ENCODE measurements around the gene FAM53B. TPM values are rescaled to one million over a fixed set of nuclear protein-coding genes. Genes with fewer than 3 reads are reported as not detected.

FAM53B gene
- polyA plus RNA-seq, 3 donors = 7.1 to 12.8 (median 9.8) TPM

GRCh38 chr10:124636271-124636995, 107.7 kb downstream of the FAM53B start:
- WGBS, 3 donors = 82 to 84% (median 84%) methylated on average over 19 of the region's 19 CpGs

GRCh38 chr10:124632566-124632965, 111.6 kb downstream of the FAM53B start:
- H3K27ac ChIP-seq (ENCODE audit: low read depth, low read length) = no peak overlapping the region
- 79 to 89% (median 80%) methylated on average over 10 of the region's 10 CpGs for WGBS, 3 donors

More at GRCh38 chr10:124636271-124636995, 107.7 kb downstream of the FAM53B start:
- H3K27ac ChIP-seq (ENCODE audit: low read depth, low read length) = no peak overlapping the region

- WGBS, 3 donors = 37 to 73% (median 70%) methylated on average over 19 of the region's 19 CpGs
Observed at GRCh38 chr10:124632064-124632531, 112.1 kb downstream of the FAM53B start.

GRCh38 chr10:124630551-124630950, 113.6 kb downstream of the FAM53B start:
- no peak overlapping the region for H3K27ac ChIP-seq (ENCODE audit: low read depth, low read length)
- WGBS, 3 donors = 92 to 99% (median 92%) methylated on average over 5 of the region's 5 CpGs

More at GRCh38 chr10:124632064-124632531, 112.1 kb downstream of the FAM53B start:
- H3K27ac ChIP-seq (ENCODE audit: low read depth, low read length) = no peak overlapping the region

- H3K27ac ChIP-seq (ENCODE audit: low read depth, low read length) = no peak overlapping the region
- WGBS, 3 donors = 70 to 88% (median 79%) methylated on average over 6 of the region's 6 CpGs
Observed at GRCh38 chr10:124629842-124630241, 114.3 kb downstream of the FAM53B start.

GRCh38 chr10:124629415-124629814, 114.8 kb downstream of the FAM53B start:
- WGBS, 3 donors = 55 to 81% (median 59%) methylated on average over 6 of the region's 6 CpGs

GRCh38 chr10:124628676-124629021, 115.5 kb downstream of the FAM53B start:
- H3K27ac ChIP-seq (ENCODE audit: low read depth, low read length) = no peak overlapping the region
- 84 to 89% (median 85%) methylated on average over 9 of the region's 9 CpGs for WGBS, 3 donors

More at GRCh38 chr10:124629415-124629814, 114.8 kb downstream of the FAM53B start:
- H3K27ac ChIP-seq (ENCODE audit: low read depth, low read length) = no peak overlapping the region

- WGBS, 3 donors = 54 to 64% (median 57%) methylated on average over 12 of the region's 12 CpGs
- no peak overlapping the region for H3K27ac ChIP-seq (ENCODE audit: low read depth, low read length)
Observed at GRCh38 chr10:124627866-124628675, 116.1 kb downstream of the FAM53B start.

GRCh38 chr10:124626759-124627380, 117.3 kb downstream of the FAM53B start:
- WGBS, 3 donors = 52 to 76% (median 68%) methylated on average over 13 of the region's 13 CpGs

GRCh38 chr10:124625831-124626238, 118.3 kb downstream of the FAM53B start:
- 81 to 87% (median 85%) methylated on average over 23 of the region's 23 CpGs for WGBS, 3 donors
- H3K27ac ChIP-seq (ENCODE audit: low read depth, low read length) = no peak overlapping the region

More at GRCh38 chr10:124626759-124627380, 117.3 kb downstream of the FAM53B start:
- H3K27ac ChIP-seq (ENCODE audit: low read depth, low read length) = no peak overlapping the region

GRCh38 chr10:124624895-124625294, 119.3 kb downstream of the FAM53B start:
- 92 to 94% (median 93%) methylated on average over 16 of the region's 16 CpGs for WGBS, 3 donors
- H3K27ac ChIP-seq (ENCODE audit: low read depth, low read length) = no peak overlapping the region

GRCh38 chr10:124624466-124624865, 119.7 kb downstream of the FAM53B start:
- 92 to 96% (median 94%) methylated on average over 9 of the region's 9 CpGs for WGBS, 3 donors
- no peak overlapping the region for H3K27ac ChIP-seq (ENCODE audit: low read depth, low read length)

- no peak overlapping the region for H3K27ac ChIP-seq (ENCODE audit: low read depth, low read length)
- 86 to 95% (median 89%) methylated on average over 13 of the region's 13 CpGs for WGBS, 3 donors
Observed at GRCh38 chr10:124624006-124624405, 120.2 kb downstream of the FAM53B start.

- 90 to 92% (median 91%) methylated on average over 30 to 31 of the region's 31 CpGs for WGBS, 3 donors
- no peak overlapping the region for H3K27ac ChIP-seq (ENCODE audit: low read depth, low read length)
Observed at GRCh38 chr10:124622866-124623536, 121.2 kb downstream of the FAM53B start.

- no peak overlapping the region for H3K27ac ChIP-seq (ENCODE audit: low read depth, low read length)
- WGBS, 3 donors = 69 to 93% (median 92%) methylated on average over 13 of the region's 13 CpGs
Observed at GRCh38 chr10:124622158-124622557, 122.0 kb downstream of the FAM53B start.

GRCh38 chr10:124621637-124622036, 122.5 kb downstream of the FAM53B start:
- WGBS, 3 donors = 57 to 81% (median 76%) methylated on average over 13 of the region's 13 CpGs
- H3K27ac ChIP-seq (ENCODE audit: low read depth, low read length) = no peak overlapping the region

- H3K27ac ChIP-seq (ENCODE audit: low read depth, low read length) = no peak overlapping the region
- WGBS, 3 donors = 78 to 84% (median 78%) methylated on average over 26 of the region's 26 CpGs
Observed at GRCh38 chr10:124619802-124620490, 124.2 kb downstream of the FAM53B start.

GRCh38 chr10:124619195-124619594, 125.0 kb downstream of the FAM53B start:
- no peak overlapping the region for H3K27ac ChIP-seq (ENCODE audit: low read depth, low read length)
- 27 to 63% (median 54%) methylated on average over 9 of the region's 9 CpGs for WGBS, 3 donors

Data from adipose tissue (tissue), 3 donors.